Gastroesophageal sphincter (tissue), 4 donors: Measurements from ENCODE around the gene C1orf50. TPM values are rescaled to one million over a fixed set of nuclear protein-coding genes. Genes with fewer than 3 reads are reported as not detected.

Experiments used
- ATAC-seq: fragments of 150-250 bp; one replicate; pipeline ENCODE4 v1.9.1; 2016; ENCODE audit warnings: mild to moderate bottlenecking, moderate library complexity
- H3K27ac ChIP-seq, 4 donors: fragments of 200-600 bp; sonication (generic) in 3 of 4; 1 replicate in 3 of 4; 2 replicates in 1 of 4; pipeline ENCODE4 v1.5.1; 2016 to 2019
- H3K27me3 ChIP-seq: fragments of 200-600 bp; sonication (generic); one replicate; pipeline ENCODE4 v1.5.1; 2019
- H3K36me3 ChIP-seq, 2 donors: fragments of 200-600 bp; sonication (generic); one replicate each; pipeline ENCODE4 v1.5.1; 2019; ENCODE audit warnings: control low read depth in 1 of 2
- H3K4me1 ChIP-seq, 3 donors: fragments of 200-600 bp; sonication (generic); 1 replicate in 2 of 3; 2 replicates in 1 of 3; pipeline ENCODE4 v1.5.1; 2016 to 2019; ENCODE audit warnings: control low read depth in 2 of 3
- H3K4me3 ChIP-seq, 2 donors: fragments of 200-600 bp; sonication (generic); one replicate each; pipeline ENCODE4 v1.5.1; 2019; ENCODE audit warnings: mild to moderate bottlenecking in 1 of 2, moderate library complexity in 1 of 2
- H3K9me3 ChIP-seq, 3 donors: fragments of 200-600 bp; sonication (generic); one replicate each; pipeline ENCODE4 v1.5.1; 2017 to 2019; ENCODE audit warnings: control low read depth in 2 of 3
- EP300 ChIP-seq: sonication (generic); formaldehyde crosslinking; IDR thresholded peaks from one replicate; pipeline ENCODE4 v1.6.1; 2017; ENCODE audit warnings: antibody characterized with exemption, mild to moderate bottlenecking
- POLR2A ChIP-seq, 2 donors: fragments of 450-650 bp; IDR thresholded peaks; one replicate each; pipeline ENCODE4 v1.6.1; 2017; ENCODE audit warnings: antibody characterized with exemption in 2 of 2, mild to moderate bottlenecking in 2 of 2, moderate library complexity in 1 of 2
- POLR2AphosphoS5 ChIP-seq: sonication (generic); formaldehyde crosslinking; IDR thresholded peaks from one replicate; pipeline ENCODE4 v1.6.1; 2017; ENCODE audit warnings: antibody characterized with exemption
- WGBS, 2 donors: methylation state at CpG; one replicate each; pipeline ENCODE4 v1.1.5; 2018; ENCODE audit warnings: low coverage in 1 of 2; 5-methylcytosine and 5-hydroxymethylcytosine counted together
- total RNA-seq, 4 donors: library from RNA; depleted of rRNA; stranded (reverse); fragments of >200 nt; gene quantifications; one replicate each; pipeline ENCODE4 v1.1.0, GENCODE V29; 2016
- TF ChIP-seq, protein P1 (sequence below), 4 experiments: fragments of 200-600 bp in 2 of 4; fragments of 450-650 bp in 2 of 4; sonication (generic) in 1 of 4; IDR thresholded peaks; one replicate each; pipeline ENCODE4 v1.5.1; 2017 to 2019; ENCODE audit warnings: antibody characterized with exemption in 4 of 4, mild to moderate bottlenecking in 2 of 4, moderate library complexity in 2 of 4

Gene C1orf50
- total RNA-seq, 4 donors from 2014 or later: 4.0 to 8.8 (median 8.0) TPM

DNA sequence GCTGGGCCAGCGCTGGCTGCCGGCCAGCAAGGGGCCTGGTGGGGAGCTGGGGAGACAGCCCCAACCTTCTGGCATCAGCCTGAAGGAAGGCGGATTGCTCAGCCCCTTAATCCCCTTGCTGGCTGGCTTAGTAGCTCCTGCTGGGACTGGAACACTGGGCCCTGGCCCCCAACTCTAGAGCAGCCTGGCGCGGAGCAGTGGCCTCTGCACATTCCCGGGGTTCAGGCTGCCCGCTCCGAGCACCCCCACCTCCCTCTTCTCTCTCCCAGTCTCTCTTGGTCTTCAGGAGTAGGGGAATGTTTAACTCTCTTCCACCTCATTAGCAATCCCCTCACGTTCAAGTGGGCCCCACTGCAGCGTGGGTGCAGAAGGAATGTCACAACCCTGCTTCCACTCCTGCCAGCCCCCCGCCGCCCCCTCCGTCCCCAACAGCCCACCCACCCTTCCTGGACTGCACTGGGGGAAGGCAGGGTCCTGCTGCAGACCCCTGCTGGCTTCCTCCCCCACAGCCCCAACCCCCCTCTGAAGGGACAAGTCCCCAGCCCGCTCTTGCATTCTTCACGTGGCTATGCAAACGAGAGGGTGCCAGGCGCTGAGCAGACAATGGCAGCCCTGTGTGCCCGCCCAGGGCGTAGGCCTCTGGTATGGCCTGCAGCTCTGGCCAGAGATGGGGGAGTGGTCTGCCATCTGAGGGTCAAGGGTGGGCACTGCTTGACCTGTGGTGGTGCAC, 26.0 kb upstream of the C1orf50 start:
- ATAC-seq: no peak
- no peaks in the 10 kb centered on the region for H3K27me3 ChIP-seq
- TF ChIP-seq POLR2A (IDR thresholded peaks at IDR 0.05) (no peak), POLR2AphosphoS5 (no peak), EP300 (no peak)
- TF ChIP-seq, protein P1, sequence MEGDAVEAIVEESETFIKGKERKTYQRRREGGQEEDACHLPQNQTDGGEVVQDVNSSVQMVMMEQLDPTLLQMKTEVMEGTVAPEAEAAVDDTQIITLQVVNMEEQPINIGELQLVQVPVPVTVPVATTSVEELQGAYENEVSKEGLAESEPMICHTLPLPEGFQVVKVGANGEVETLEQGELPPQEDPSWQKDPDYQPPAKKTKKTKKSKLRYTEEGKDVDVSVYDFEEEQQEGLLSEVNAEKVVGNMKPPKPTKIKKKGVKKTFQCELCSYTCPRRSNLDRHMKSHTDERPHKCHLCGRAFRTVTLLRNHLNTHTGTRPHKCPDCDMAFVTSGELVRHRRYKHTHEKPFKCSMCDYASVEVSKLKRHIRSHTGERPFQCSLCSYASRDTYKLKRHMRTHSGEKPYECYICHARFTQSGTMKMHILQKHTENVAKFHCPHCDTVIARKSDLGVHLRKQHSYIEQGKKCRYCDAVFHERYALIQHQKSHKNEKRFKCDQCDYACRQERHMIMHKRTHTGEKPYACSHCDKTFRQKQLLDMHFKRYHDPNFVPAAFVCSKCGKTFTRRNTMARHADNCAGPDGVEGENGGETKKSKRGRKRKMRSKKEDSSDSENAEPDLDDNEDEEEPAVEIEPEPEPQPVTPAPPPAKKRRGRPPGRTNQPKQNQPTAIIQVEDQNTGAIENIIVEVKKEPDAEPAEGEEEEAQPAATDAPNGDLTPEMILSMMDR (IDR thresholded peaks at IDR 0.05): no peak
- H3K4me1 ChIP-seq: no peaks in the 10 kb centered on the region
- peaks cover 0 to 5% of the 10 kb centered on the region in 2 donors for H3K36me3 ChIP-seq
- H3K27ac ChIP-seq: no peak overlapping the region
- WGBS, 2 donors: 61% methylated on average over 8 of the region's 19 CpGs; no CpG with 5 or more reads in 1 of the 2 donors
- no peak overlapping the region for H3K4me3 ChIP-seq
- H3K9me3 ChIP-seq: no peaks in the 10 kb centered on the region

DNA sequence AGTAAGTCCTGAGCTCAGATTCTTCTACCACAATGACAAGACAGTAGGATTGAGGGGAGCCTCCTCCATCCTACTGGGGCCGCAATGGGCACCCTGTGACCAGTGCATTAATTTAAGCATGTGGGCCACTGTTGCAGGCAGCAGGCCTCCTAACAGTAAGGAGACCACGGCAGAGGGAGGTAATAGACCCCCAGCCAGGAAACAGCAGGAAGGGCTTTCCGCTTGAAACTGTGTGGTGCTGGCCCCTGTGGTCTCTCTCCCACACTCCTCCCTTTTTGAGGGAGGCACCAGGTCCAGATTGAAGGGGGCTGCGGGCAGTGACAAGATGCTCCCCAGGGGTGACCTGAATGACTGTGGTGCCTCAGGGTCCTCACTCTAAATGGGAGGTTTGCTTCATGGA, 25.3 kb upstream of the C1orf50 start:
- H3K9me3 ChIP-seq: no peaks in the 10 kb centered on the region
- H3K27ac ChIP-seq: no peak overlapping the region
- TF ChIP-seq POLR2AphosphoS5: no peak
- no peak for TF ChIP-seq EP300
- TF ChIP-seq POLR2A (IDR thresholded peaks at IDR 0.05): no peak
- TF ChIP-seq, protein P1 (IDR thresholded peaks at IDR 0.05): no peak
- peaks cover 0 to 12% of the 10 kb centered on the region in 2 donors for H3K36me3 ChIP-seq
- whole genome bisulfite sequencing, 2 donors: 80% methylated on average over 1 of the region's 4 CpGs; no CpG with 5 or more reads in 1 of the 2 donors
- no peaks in the 10 kb centered on the region for H3K27me3 ChIP-seq
- no peak for ATAC-seq
- H3K4me3 ChIP-seq: no peak overlapping the region
- no peaks in the 10 kb centered on the region for H3K4me1 ChIP-seq

- H3K4me1 ChIP-seq: no peaks in the 10 kb centered on the region
- no peaks in the 10 kb centered on the region for H3K27me3 ChIP-seq
- no peak overlapping the region for H3K27ac ChIP-seq
- 75 to 86% methylated on average over 2 to 6 of the region's 8 CpGs for WGBS, 2 donors
- H3K4me3 ChIP-seq: no peak overlapping the region
- H3K9me3 ChIP-seq: no peaks in the 10 kb centered on the region
- H3K36me3 ChIP-seq: peaks cover 0 to 16% of the 10 kb centered on the region in 2 donors
- TF ChIP-seq, protein P1 (IDR thresholded peaks at IDR 0.05): no peak
- TF ChIP-seq POLR2A (IDR thresholded peaks at IDR 0.05): no peak
- TF ChIP-seq EP300: no peak
- no peak for TF ChIP-seq POLR2AphosphoS5
- ATAC-seq: no peak
These were observed 24.9 kb upstream of the C1orf50 start for GRCh38 chr1:42742141-42742540.

DNA sequence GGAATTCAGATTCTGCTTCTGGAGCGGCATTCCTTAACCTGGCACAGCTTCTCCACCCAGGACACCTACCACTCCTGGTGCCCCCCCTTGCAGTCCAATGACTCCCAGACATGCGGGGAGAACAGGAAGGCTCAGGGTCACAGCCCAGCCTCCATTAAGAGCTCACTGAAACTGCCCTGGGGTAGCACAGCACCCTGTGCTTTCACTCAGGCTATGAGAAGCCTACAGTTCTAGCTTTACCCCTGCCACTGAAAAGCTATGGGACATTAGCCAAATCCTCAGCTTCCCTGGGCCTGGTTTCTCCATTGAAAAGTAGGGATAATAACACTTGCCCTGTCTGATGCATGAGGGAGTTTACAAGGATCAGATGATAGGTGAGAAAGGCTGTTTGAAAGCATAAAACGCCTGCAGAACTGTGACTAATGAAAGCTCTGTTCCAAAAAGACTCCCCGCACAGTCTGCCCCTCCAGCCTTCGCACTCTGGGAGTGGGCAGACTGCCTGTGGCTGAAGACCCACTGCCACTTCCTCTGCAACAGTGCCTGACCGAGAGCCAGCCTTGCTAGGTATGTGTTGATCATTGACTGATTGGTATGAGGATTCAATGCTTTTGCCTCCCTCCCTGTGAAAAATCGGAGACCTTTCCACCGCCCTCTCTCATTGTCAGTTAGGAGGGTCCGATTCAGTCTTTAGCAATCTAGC, 24.3 kb upstream of the C1orf50 start:
- Histone ChIP-seq H3K36me3 (peaks cover 0 to 22% of the 10 kb centered on the region in 2 donors), H3K9me3 (no peaks in the 10 kb centered on the region), H3K4me3 (no peak overlapping the region), H3K4me1 (no peaks in the 10 kb centered on the region), H3K27me3 (no peaks in the 10 kb centered on the region), H3K27ac (no peak overlapping the region)
- TF ChIP-seq, protein P1 (IDR thresholded peaks at IDR 0.05): no peak
- no peak for TF ChIP-seq POLR2A (IDR thresholded peaks at IDR 0.05)
- TF ChIP-seq POLR2AphosphoS5: no peak
- TF ChIP-seq EP300: no peak
- WGBS, 2 donors: 82 to 92% methylated on average over 6 to 7 of the region's 9 CpGs
- no peak for ATAC-seq
